NCI-H524 (cell line): ENCODE results near the gene CYP2A6.
"Not testable (repeated sequence)": the region's sequence is repeated elsewhere in the genome, so short reads cannot be mapped to it uniquely, and the experiment has no call there.

Source experiments
- DNase-seq, 2 experiments: peaks; one replicate each; lab custom pipeline; 2025; lab: John Stamatoyannopoulos, UW

Gene CYP2A6

GRCh38 chr19:40819479-40820234 lies 30.6 kb downstream of the CYP2A6 start:
- DNase-seq: peak in 1 of 2 experiments; percentile 37

- DNase-seq: peak; percentile 47 to 77
These were observed 31.5 kb downstream of the CYP2A6 start for GRCh38 chr19:40818480-40819399.

GRCh38 chr19:40815223-40815622 lies 35.0 kb downstream of the CYP2A6 start:
- DNase-seq: peak in 1 of 2 experiments; percentile 41

- DNase-seq: no peak
These were observed 37.1 kb downstream of the CYP2A6 start for GRCh38 chr19:40813182-40813581.

GRCh38 chr19:40812571-40812970 lies 37.7 kb downstream of the CYP2A6 start:
- DNase-seq: not testable (repeated sequence)

- DNase-seq: no peak
These were observed 38.5 kb downstream of the CYP2A6 start for GRCh38 chr19:40811478-40812341.

GRCh38 chr19:40810649-40811408 lies 39.4 kb downstream of the CYP2A6 start:
- peak in 1 of 2 experiments; percentile 30 for DNase-seq

- DNase-seq: no peak
These were observed 40.1 kb downstream of the CYP2A6 start for GRCh38 chr19:40810160-40810559.

- no peak for DNase-seq
These were observed 40.7 kb downstream of the CYP2A6 start for GRCh38 chr19:40809358-40810086.

- DNase-seq: no peak
These were observed 41.8 kb downstream of the CYP2A6 start for GRCh38 chr19:40808497-40808896.

- DNase-seq: no peak
These were observed 42.3 kb downstream of the CYP2A6 start for GRCh38 chr19:40808021-40808325.

GRCh38 chr19:40807147-40808020 lies 42.9 kb downstream of the CYP2A6 start:
- no peak for DNase-seq

- DNase-seq: peak in 1 of 2 experiments; percentile 47
These were observed 43.7 kb downstream of the CYP2A6 start for GRCh38 chr19:40806423-40807146.

GRCh38 chr19:40805258-40805868 lies 44.9 kb downstream of the CYP2A6 start:
- DNase-seq: no peak

GRCh38 chr19:40804783-40805242 lies 45.4 kb downstream of the CYP2A6 start:
- DNase-seq: no peak

- DNase-seq: no peak
These were observed 46.1 kb downstream of the CYP2A6 start for GRCh38 chr19:40803857-40804782.

- DNase-seq: no peak
These were observed 46.9 kb downstream of the CYP2A6 start for GRCh38 chr19:40803170-40803856.
